Fibroblast of mammary gland (primary cell): Measurements from ENCODE around the gene LGI4.

Source experiments
- DNase-seq: peaks from one replicate; pipeline ENCODE4 v3.0.0-alpha.2; 2010; ENCODE audit warnings: low read depth
- H3K4me3 ChIP-seq: 2 replicates; pipeline ENCODE4 v1.5.1; 2011; ENCODE audit warnings: low read depth, mild to moderate bottlenecking, low read length, moderate library complexity; ENCODE audit not compliant: control insufficient read depth
- TF ChIP-seq, protein P1 (sequence below): conservative IDR thresholded peaks from 2 replicates; pipeline ENCODE4 v1.5.1; 2011; ENCODE audit warnings: low read depth, low read length, inconsistent platforms; ENCODE audit not compliant: control insufficient read depth, insufficient read depth

LGI4 gene

DNA sequence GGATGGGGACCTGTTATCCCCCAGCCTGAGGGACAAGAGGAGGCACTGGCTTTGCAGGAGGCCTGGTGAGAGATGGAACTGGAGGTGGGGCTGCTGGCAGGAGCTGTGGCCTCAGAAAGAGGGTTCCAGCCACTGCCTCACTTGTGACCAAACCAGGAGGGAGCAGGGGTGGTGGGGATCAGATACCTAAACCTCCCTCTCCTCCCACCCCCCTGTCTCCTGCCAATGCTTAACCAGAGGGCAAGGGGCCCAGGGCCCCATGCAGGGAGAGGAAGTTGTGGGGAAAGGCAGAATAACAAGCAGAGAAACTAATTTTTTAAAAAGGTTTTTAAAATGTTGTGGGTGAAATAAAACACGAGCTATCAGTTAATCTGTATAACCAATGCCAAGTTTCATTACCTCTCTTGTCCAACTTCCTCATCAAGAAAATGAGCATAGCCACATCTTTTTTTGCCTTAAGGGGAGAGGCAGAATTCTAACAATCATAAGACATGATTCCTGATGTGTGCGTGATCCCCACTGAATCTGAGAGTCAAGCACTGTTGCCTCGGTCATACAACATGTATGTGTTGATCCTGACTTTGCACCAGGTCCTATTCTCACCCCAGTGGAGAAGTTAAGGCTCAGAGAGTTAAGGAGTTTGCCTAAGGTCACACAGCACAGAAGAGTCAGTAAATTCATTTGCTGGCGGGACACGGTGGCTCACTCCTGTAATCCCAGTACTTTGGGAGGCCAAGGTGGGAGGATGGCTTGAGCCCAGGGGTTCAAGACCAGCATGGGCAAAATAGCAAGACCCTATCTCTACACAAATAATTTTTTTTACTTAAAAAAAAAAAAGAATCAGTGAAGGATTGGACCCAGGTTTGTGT lies 32.6 kb upstream of the LGI4 start:
- no peak overlapping the region for H3K4me3 ChIP-seq
- TF ChIP-seq, protein P1, sequence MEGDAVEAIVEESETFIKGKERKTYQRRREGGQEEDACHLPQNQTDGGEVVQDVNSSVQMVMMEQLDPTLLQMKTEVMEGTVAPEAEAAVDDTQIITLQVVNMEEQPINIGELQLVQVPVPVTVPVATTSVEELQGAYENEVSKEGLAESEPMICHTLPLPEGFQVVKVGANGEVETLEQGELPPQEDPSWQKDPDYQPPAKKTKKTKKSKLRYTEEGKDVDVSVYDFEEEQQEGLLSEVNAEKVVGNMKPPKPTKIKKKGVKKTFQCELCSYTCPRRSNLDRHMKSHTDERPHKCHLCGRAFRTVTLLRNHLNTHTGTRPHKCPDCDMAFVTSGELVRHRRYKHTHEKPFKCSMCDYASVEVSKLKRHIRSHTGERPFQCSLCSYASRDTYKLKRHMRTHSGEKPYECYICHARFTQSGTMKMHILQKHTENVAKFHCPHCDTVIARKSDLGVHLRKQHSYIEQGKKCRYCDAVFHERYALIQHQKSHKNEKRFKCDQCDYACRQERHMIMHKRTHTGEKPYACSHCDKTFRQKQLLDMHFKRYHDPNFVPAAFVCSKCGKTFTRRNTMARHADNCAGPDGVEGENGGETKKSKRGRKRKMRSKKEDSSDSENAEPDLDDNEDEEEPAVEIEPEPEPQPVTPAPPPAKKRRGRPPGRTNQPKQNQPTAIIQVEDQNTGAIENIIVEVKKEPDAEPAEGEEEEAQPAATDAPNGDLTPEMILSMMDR, result no peak

DNA sequence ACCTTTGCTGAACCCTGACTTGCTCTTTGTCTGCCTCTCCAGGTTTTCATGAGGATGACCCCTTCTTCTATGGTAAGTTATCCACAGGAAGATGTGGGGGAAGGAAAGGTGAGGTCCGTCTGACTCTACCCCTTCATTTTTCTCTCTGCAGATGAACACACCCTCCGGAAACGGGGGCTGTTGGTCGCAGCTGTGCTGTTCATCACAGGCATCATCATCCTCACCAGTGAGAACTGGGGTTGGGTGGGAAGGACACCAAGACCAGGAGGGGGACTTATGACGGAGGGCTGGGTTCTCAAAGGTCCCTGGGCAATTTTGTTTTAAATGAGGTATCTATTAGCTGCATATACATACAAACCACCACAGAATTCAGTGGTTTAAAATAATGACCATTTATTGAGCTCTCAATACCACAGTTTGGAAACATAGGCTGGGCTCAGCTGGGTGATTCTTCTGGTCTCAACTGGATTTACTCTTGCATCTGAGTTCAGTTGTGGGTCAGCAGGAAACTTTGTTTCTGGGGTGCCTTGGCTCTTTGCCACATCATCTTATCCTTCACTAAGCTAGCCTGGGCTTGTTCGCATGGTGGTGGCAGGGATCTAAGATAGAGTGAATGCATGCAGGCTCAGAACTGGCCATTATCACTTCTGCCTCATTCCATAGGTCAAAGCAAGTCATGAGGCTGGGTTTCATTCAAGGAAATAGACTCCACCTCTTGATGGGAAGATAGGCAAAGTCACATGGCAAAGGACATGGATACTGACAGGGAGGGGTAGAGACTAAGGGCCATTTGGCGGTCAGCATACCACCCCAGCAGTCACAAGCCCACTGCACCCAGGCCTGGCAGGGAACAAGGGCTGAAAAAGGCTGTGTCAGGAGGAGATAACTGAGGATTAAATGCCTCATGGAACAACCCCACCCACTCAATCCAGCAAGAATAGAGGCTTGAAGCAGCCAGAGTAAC lies 31.5 kb upstream of the LGI4 start:
- no peak for DNase-seq
- H3K4me3 ChIP-seq, result no peak overlapping the region
- TF ChIP-seq, protein P1, result no peak

More for the DNA sequence above, 32.6 kb upstream of the LGI4 start:
- no peak for DNase-seq

DNA sequence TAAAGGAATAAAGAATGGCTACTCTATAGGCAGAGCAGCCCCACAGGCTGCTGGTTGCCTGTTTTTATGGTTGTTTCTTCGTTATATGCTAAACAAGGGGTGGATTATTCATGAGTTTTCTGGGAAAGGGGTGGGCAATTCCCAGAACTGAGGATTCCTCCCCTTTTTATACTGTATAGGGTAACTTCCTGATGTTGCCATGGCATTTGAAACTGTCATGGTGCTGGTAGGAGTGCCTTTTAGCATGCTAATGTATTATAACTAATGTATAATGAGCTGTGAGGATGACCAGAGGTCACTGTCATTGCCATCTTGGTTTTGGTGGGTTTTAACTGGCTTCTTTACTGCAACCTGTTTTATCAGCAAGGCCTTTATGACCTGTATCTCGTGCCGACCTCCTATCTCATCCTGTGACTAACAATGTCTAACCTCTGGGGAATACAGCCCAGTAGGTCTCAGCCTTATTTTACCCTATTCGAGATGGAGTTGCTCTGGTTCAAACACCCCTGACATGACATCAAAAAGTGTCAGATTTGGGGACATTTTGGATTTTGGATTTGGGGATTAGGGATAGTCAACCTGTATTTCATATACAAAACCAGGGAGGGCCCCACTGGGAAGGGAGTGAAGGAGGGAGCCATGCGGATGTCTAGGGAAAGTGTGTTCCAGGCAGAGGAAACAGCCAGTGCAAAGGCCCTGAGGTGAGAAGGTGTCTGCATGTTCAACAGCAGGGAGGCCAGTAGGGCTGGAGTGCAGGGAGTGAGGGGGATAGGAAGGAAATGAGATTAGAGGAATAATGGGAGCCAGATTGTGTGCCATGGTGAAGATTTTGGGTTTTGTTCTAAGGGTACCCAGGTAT lies 30.6 kb upstream of the LGI4 start:
- H3K4me3 ChIP-seq, result no peak overlapping the region
- DNase-seq, result no peak
- TF ChIP-seq, protein P1, result no peak

DNA sequence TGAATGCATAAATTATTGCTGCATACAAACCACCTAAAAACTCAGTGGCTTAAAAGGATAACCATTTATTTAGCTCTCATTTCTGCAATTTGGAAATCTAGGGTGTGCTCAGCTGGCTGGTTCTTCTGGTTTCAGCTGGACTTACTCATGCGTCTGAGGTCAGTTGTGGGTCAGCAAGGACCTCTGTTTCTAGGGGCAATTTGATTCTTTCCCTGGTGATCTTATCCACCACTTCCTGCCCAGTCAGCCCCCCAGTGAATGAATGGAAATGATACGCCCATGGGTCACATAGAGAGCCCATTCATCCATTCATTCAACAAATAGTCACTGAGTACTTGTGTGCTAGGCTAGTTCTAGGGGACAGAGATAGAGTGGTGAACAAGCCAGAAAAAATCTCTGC lies 29.6 kb upstream of the LGI4 start:
- TF ChIP-seq, protein P1, result no peak
- H3K4me3 ChIP-seq, result no peak overlapping the region
- no peak for DNase-seq

DNA sequence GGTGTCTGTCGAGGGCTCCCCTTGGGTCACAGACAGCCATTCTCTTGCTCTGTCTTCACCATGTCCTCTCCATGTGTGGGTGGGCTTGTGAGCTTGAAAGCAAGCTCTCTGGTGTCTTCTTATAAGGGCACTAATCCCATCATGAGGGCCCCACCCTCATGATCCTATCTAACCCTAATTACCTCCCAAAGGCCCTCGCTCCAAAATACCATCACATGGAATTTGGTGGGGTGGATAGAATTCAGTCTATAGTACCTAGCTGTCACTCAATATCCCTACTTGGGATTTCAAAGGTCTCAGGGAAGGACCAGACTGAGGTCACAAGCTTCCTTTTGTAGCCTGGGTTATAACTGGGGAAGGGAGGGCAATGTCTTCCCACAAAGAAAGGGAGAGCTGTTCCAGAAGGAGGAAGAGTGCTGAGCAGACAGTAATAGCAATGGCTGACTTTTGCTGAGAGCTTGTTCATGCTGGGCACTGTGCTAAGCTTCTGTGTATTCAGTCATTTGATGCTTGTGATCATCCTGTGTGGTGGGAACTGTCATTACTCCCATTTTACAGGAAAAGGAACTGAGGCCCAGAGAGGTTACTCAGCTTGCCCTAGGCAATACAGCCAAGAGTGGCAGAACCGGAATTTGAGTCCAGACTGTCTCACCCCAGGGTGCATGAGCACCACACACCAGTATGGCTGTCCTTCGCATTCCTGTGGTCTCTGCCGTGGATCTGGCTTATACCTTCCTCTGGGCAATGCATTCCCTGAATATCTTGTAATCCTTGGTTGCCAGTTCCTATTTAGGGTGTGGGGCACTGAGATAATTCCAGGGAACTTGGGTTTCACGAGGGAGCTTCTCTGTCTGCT lies 27.8 kb upstream of the LGI4 start:
- TF ChIP-seq, protein P1, result no peak
- no peak overlapping the region for H3K4me3 ChIP-seq
- DNase-seq, result no peak
